Measurements from ENCODE around the gene FOLR2.

GRCh38 chr11:72235351-72236057 is 18.9 kb downstream of the FOLR2 start:
- TF ChIP-seq EZH2phosphoT487 (IDR thresholded peaks at IDR 0.05; ENCODE audit: insufficient read depth, low read depth) (no peak), EZH2 (IDR thresholded peaks at IDR 0.05; ENCODE audit: insufficient read depth, poor library complexity, severe bottlenecking) (no peak)
